Measurements from ENCODE around the gene CAPZB. TPM values are rescaled to one million over a fixed set of nuclear protein-coding genes. Genes with fewer than 3 reads are reported as not detected.

CAPZB gene
- total RNA-seq, 4 donors from 2014 or later, result 58.2 to 109 (median 96.7) TPM

DNA sequence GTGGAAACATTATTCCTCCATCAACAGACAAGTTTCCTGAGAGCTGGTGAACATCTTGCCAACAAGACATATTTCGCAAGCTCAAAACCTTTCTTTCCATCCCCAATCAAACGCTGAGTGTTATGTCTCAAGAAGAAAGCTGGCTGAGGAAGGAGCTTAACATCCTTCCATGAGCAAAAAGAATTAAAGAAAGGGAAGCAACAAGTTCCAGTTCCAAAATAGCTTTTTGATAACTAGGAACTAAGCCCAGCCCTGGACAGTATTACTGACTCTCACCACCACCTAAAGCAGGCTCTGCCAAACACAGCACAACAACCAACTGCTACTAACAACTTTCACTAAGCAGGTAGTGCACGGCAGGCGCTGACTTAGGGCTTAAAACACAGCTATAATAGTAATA is 50.2 kb downstream of the CAPZB start:
- Histone ChIP-seq H3K9me3 (no peaks in the 10 kb centered on the region), H3K27ac (peak overlapping the region; percentile 19 to 92 (median 82)), H3K27me3 (no peaks in the 10 kb centered on the region), H3K36me3 (no peaks in the 10 kb centered on the region), H3K4me3 (no peak overlapping the region), H3K4me1 (peaks cover 0 to 89% (median 80%) of the 10 kb centered on the region in 4 donors)
- TF ChIP-seq EP300 (IDR thresholded peaks at IDR 0.05) (peak in 1 of 2 donors; percentile 92), POLR2A (IDR thresholded peaks at IDR 0.05) (no peak)
- TF ChIP-seq, protein P1, sequence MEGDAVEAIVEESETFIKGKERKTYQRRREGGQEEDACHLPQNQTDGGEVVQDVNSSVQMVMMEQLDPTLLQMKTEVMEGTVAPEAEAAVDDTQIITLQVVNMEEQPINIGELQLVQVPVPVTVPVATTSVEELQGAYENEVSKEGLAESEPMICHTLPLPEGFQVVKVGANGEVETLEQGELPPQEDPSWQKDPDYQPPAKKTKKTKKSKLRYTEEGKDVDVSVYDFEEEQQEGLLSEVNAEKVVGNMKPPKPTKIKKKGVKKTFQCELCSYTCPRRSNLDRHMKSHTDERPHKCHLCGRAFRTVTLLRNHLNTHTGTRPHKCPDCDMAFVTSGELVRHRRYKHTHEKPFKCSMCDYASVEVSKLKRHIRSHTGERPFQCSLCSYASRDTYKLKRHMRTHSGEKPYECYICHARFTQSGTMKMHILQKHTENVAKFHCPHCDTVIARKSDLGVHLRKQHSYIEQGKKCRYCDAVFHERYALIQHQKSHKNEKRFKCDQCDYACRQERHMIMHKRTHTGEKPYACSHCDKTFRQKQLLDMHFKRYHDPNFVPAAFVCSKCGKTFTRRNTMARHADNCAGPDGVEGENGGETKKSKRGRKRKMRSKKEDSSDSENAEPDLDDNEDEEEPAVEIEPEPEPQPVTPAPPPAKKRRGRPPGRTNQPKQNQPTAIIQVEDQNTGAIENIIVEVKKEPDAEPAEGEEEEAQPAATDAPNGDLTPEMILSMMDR (IDR thresholded peaks at IDR 0.05), result no peak
- peak in 1 of 2 donors; percentile 58 for DNase-seq (ENCODE audit: low spot score in 2 of 2)
- WGBS, 2 donors, result 53 to 56% methylated on average over 4 of the region's 4 CpGs

DNA sequence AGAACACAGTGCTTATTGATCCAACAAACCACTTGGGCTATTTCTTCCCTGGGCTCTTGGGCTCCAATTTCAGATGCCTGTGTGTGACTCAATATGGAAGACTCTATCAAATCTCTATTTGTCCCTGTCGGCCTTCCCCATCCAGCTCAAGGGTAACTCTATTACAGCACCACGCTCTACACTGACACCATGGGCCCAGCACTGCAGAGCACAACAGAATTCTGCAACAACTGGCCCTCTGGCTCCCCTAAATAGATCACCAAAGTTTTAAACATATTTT is 51.7 kb downstream of the CAPZB start:
- peaks cover 0 to 89% (median 79%) of the 10 kb centered on the region in 4 donors for H3K4me1 ChIP-seq
- TF ChIP-seq POLR2A (IDR thresholded peaks at IDR 0.05) (no peak), EP300 (IDR thresholded peaks at IDR 0.05) (no peak)
- TF ChIP-seq, protein P1 (IDR thresholded peaks at IDR 0.05), result no peak
- no peaks in the 10 kb centered on the region for H3K9me3 ChIP-seq
- 60 to 70% methylated on average over 2 of the region's 2 CpGs for WGBS, 2 donors
- H3K27me3 ChIP-seq, result no peaks in the 10 kb centered on the region
- peak overlapping the region; percentile 8 to 92 (median 48) for H3K27ac ChIP-seq
- DNase-seq (ENCODE audit: low spot score in 2 of 2), result no peak
- no peaks in the 10 kb centered on the region for H3K36me3 ChIP-seq
- no peak overlapping the region for H3K4me3 ChIP-seq

DNA sequence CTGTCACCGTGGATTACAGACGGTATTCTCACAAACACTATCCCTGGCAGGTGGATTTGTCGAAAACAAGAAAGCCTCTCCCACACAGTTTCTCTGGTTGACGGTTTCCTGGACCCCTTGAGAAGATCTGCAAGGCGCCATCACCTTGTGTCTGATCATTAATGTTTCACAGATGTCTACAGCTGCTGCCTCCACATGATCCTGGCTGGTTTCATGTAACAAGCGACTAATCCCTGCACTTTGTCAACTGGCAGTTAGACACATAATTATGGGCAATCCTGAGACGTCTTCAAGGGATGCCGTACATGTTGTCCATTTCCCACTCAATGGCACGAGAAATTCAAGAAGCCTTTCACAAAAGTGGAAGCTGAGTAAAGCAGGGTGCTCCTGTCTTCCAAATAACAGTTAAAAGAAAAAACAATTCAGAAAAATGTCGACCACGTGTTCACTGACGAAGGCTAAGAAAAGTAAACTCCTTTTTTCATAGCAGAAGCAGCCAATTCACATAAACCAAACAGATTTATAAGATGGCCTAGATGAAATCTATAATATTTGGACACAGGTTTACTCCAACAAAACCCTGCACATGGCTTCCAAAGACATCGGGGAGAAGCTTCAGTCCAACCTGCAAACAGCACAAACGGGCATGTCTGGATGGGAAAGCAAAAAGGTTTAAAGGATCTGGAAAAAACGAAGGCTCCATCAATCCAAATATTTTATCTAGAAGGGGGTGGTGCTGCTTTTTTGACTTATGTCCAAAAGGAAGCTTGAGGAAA is 52.2 kb downstream of the CAPZB start:
- WGBS, 2 donors, result 63 to 67% methylated on average over 15 of the region's 15 CpGs
- TF ChIP-seq, protein P1 (IDR thresholded peaks at IDR 0.05), result no peak
- TF ChIP-seq EP300 (IDR thresholded peaks at IDR 0.05), result peak in 1 of 2 donors; percentile 6
- no peak for TF ChIP-seq POLR2A (IDR thresholded peaks at IDR 0.05)
- Histone ChIP-seq H3K4me3 (no peak overlapping the region), H3K27ac (peak overlapping the region; percentile 9 to 92 (median 67)), H3K9me3 (no peaks in the 10 kb centered on the region), H3K36me3 (no peaks in the 10 kb centered on the region), H3K27me3 (no peaks in the 10 kb centered on the region), H3K4me1 (peaks cover 0 to 89% (median 77%) of the 10 kb centered on the region in 4 donors)
- DNase-seq (ENCODE audit: low spot score in 2 of 2), result no peak

DNA sequence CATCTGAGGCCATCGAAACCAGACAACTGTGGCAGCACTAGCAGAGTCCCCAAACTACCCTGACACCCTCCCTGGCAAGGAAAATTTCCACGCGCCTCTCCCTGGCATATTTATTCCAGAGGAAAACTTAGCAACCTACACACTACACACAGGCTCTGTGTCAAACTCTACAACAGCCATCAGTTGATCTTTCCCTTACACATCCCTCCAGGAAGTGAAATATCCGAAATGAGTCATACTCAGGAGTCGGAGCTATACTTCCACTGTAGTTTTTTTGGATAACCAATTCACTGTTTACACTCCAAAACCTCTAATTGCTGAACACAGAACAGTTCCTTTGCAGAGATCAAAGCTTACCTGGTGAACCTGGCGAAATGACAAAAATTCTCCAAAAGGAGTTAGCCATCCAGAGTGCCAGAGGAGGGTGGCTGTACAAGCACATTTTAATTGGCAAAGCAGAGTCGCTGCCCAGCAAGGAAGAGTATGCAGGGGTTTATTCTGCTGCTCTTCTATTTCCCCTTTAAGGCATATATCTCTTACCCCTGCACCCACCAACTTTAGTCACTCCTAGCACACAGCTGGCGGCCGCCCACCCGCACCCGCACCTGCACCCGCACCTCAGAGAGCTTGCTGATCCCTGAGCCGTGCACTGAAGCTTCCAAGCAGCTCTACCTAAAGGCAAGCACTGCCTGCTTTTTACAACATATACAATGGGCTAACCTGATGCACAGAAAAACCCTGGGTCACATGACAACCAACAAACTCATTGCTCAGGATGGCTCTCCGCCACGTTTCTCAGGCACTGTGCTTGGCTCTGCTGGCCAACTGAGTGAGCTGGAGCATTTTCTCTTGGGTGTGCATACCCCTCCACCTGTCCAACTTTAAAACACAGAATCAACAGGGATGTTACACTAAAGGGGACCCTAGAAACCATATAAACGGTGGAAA is 54.9 kb downstream of the CAPZB start:
- peaks cover 0 to 89% (median 78%) of the 10 kb centered on the region in 4 donors for H3K4me1 ChIP-seq
- H3K27ac ChIP-seq, result peak overlapping the region in 2 of 4 donors; percentile 49 to 56
- no peaks in the 10 kb centered on the region for H3K9me3 ChIP-seq
- H3K4me3 ChIP-seq, result no peak overlapping the region
- no peaks in the 10 kb centered on the region for H3K27me3 ChIP-seq
- TF ChIP-seq EP300 (IDR thresholded peaks at IDR 0.05) (peak in 1 of 2 donors; percentile 37), POLR2A (IDR thresholded peaks at IDR 0.05) (no peak)
- DNase-seq (ENCODE audit: low spot score in 2 of 2), result no peak
- 79 to 80% methylated on average over 16 of the region's 16 CpGs for WGBS, 2 donors
- no peaks in the 10 kb centered on the region for H3K36me3 ChIP-seq

DNA sequence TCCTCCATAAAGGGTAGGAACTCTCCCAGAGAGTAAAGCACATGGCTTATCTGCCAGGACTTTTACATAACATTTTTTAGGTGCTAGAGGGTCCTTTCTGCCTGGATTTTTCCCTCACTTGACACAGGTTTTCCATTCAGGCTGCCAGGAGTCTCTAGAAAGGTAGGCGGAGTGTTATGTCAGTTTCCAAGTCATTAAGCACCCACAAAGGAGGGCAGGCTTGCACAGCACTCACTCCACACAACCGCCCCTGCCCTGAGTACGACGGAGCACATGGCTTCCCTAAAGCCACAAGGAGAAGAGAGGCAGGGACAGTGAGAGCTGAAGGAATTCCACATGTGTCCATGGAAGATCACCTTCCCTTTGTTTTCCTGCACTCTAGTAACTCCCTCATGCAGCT is 55.7 kb downstream of the CAPZB start:
- Histone ChIP-seq H3K4me3 (no peak overlapping the region), H3K36me3 (no peaks in the 10 kb centered on the region), H3K9me3 (no peaks in the 10 kb centered on the region), H3K27me3 (no peaks in the 10 kb centered on the region), H3K4me1 (peaks cover 0 to 89% (median 80%) of the 10 kb centered on the region in 4 donors), H3K27ac (peak overlapping the region in 2 of 4 donors; percentile 49 to 56)
- TF ChIP-seq, protein P1 (IDR thresholded peaks at IDR 0.05), result no peak
- TF ChIP-seq EP300 (IDR thresholded peaks at IDR 0.05), result no peak
- no peak for TF ChIP-seq POLR2A (IDR thresholded peaks at IDR 0.05)
- DNase-seq (ENCODE audit: low spot score in 2 of 2), result no peak
- WGBS, 2 donors, result 65 to 83% methylated on average over 4 of the region's 4 CpGs
